ENCODE results near the gene PRR23E.

DNA sequence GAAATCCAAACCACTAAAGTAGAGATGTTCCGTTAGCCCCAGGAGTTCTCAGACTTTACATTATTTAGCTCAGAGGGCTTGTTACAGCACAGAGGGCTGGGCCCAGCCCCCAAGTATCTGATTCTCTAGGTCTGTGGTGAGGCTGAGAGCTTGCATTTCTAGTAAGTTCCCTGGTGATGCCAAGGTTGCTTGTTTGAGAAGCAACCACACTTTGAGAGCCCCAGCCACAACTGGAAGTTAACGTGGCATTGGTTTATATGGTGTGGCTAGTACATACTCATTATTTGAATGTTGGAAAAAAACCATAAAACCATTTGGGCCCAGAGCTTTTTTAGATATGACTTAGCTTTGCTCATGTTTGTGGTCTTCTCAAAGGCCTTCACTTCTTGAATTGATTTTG lies 35.9 kb downstream of the PRR23E start:
- no peak for TF ChIP-seq EZH2 (IDR thresholded peaks at IDR 0.05; ENCODE audit: insufficient read depth, low read length)
- no peak for TF ChIP-seq CTCF (IDR thresholded peaks at IDR 0.05; ENCODE audit: insufficient read depth, low read depth, low read length)

All from astrocyte (in vitro differentiated cells and primary cell).